HG02678 (cell line): ENCODE measurements around the gene CDH13.

Experiments
- ATAC-seq: cut with Tn5 transposase; IDR thresholded peaks from one replicate; pipeline ENCODE4 v1.9.1; 2021; ENCODE audit warnings: mild to moderate bottlenecking, moderate library complexity; ENCODE audit not compliant: unreplicated experiment

CDH13 gene

DNA sequence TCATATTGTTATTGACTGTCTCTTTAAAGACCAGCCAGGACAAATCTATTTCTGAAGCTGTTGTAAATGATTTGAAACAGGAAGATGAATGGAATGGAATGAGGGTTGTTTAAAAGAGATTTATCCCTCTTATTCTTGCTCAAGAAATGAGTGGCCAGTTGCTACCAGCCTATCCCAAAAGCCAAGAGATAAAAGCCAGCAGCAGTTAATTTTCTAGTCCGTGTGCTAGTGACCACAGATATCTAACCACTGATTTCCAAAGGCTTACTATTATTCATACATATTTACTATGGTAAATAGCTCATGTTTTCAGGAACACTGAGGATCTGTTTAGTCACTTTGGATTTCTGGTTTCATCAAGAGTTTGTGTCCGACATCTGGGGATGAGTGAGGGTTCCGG is 105.7 kb downstream of the CDH13 start:
- ATAC-seq: no peak

DNA sequence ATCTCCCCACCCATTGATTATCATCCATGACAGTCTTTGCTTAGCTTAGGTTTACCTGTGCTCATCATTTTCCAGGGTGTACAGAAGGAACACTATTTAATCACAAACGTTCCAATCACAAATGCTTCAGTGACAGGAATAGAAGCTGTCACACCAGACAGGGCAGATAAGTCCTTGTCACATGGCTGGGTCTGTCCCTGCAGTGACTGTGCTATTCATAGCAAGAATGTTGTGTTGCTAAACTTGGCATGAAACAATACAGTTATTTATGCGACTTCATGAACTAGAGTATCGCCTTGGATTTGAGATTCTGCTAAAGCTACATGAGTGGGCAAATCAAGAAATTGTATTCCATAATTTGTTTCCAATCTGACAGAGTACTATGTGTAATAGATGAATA is 108.4 kb downstream of the CDH13 start:
- no peak for ATAC-seq

DNA sequence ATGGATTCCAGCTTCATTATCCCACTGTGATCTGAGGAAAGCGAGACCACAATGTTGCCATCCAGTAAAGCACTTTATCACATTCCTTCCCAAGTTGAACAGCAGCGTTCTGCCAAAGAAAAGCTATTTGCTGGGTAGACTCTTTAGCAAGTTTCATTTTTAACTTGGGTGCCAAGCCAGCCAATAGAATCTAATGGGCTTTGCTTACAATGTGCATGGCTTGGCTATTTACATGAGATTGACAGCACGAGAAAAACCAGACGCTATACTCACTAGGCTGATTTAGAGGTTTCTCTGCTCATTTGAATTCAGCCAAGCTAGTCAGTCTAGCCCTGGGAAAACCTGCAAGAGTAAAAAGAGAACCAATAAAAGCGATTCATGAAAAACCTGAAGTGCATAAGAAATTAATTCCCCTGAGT is 108.9 kb downstream of the CDH13 start:
- ATAC-seq: no peak

DNA sequence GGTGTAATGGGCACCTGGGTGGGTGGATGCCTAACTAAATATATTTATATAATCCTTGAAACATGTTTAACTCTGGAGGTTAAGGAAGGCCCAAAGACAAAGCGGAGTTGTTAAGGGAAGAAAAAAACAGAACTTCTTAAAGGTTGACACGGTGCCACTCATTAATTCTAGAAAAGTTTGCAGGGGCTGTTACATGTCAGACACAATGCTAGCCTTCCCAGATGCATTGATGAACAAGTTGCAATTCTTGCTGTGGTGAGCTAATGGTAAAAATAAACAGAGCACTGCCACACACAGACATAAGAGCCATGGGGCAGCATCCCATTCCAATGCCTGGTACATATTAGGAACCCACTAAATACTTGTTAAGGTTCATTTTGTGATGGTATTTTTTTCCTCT is 109.5 kb downstream of the CDH13 start:
- no peak for ATAC-seq

DNA sequence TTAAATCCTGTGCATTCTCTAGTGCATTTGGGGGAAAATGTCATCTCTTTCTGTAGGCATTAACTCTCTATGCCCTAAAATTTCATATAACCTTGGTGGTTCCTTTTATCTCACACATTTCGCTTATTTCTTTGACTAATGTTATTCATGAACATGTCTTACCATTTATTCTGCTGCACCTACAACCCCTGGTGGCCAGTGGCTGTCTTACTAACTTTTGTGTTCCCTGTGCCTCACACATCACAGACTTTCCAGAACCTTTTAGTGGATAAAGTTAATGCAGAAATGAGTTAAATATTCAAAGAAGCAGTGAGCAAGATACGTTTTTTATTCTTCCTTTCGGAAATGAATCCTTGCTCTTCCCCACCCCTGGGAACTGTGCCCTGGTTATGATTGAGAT is 111.9 kb downstream of the CDH13 start:
- no peak for ATAC-seq

DNA sequence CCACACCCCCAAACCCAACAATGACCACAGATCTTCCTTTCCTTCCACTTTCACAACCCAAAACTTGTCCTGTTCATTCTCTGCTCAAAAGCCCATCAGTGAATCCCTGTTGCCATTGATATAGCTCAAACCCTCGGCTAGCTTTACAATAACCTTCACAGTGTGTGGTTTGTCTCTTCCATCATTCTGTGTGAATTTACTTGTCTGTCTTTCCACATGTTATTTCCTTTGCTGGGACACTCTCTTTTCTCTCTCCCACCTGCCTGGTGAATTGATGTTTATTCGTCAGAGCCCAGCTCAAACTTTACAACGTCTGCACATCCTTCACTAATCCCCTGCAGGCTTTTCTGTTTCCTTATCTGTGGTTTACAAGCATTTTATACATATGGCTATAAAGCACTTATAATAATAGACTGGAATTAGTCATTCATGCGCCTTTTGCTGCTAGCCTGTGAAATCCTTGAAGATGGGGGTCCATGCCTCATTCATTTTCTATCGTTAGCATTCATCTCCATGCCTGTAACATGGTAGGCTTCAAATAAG is 114.4 kb downstream of the CDH13 start:
- no peak for ATAC-seq

DNA sequence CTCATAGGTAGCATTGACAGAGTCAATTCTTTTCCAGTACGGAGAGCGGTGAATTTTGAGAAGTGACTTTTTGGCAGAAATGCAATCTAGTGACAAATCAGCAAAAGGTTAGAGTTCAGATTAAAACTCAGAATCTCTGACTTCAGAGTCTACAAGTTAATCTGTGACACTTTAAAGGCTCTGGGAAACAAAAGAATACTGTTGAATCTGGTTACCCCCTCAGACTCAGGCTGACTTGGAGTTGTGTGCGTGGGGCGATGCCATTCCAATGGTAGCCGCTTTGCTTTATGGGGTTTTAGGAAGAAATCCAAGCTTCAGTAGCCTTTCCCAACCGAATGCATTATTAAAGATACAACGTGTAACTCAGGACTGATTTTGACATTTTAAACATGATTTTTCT is 118.2 kb downstream of the CDH13 start:
- ATAC-seq: no peak

DNA sequence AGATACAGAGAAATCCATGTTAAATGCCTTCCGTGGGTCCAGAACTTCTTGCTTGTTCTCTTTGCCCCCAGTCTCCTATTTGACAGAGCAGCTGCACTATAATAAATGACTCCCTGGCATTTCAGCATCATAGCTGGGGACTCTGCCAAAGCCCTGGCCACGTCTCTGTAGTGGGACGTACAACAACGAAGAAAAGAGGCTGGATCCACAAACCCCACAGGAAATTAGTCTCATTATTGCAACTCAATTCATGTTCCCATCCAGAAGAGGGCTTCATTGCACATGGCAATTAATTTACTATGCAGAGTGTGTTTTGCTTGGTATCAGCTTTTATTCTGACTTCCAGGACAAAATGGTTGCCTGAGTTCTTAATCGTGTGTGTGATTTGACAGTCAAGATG is 121.3 kb downstream of the CDH13 start:
- ATAC-seq: no peak

DNA sequence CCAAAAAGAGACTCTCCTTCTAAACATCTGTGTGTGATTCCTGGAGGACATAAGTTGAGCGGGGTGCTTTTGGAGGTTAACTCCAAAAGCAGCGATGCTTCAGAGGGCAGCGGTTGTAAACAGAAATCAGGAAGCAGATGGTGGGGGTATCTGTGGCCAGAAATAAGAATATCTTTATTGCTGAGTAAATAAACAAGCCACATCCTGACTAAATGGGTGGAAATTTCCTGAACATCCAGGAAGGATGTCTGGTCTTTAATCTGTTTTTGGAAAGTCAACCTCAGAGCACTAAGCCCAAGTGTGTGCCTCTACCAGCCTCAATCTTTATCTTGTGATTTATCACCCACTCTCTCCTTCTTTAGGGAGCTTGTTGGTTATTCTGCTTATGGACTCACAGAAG is 123.3 kb downstream of the CDH13 start:
- no peak for ATAC-seq

DNA sequence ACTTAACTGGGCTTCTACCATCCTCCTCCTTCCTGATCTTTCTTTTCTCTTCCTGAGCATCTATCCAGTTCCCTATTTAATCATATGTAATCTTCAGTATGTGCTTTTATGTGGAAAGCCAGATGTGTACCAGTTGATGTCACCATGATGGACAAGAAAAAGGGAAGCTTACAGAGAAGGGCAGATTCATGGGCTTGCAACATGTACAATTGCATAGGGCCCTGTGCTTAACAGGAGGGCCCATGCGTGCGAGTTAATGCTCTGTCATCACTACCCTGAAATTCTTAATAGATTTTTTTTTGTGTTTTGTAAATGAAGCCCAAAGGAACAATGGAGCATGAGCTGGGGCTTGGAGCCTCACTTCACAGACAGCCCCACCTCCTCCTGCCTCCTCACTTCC is 124.3 kb downstream of the CDH13 start:
- ATAC-seq: no peak

DNA sequence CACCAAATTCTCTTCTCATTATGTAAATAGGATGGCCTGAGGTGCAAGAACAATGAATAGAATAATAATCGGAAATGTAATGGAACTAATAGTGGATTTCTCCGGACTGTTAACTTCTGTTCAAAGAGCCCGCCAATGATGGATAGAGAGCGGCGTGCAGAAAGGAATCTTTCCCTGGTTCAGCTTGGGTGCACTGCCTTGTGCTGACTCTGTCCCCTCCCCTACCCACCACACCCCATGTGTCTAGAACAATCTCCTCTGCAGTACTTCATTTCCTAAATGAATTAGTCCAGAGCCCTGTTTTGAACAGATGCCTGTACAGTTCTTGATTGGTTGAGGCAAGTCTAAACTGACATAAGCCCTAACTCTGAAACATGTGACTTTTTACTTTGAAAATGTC is 125.4 kb downstream of the CDH13 start:
- ATAC-seq: no peak

DNA sequence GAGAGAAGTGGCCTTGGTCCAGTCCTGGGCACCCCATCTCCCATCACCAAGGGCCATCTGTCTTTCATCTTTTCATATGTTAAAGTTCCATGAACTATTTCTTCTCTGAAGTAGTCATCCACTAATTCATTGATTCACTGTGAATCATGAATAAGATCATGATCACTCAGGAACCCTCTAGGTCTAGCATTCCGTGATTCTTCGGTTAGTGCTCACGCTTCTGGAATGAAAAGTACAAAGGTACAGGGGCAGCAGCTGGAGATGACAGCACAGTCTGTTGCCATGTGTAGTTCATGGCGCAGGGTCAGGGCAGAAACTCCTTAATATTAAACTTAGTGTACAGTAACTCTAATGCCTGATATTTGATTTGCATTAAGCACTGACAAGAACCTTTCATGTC is 127.1 kb downstream of the CDH13 start:
- no peak for ATAC-seq

DNA sequence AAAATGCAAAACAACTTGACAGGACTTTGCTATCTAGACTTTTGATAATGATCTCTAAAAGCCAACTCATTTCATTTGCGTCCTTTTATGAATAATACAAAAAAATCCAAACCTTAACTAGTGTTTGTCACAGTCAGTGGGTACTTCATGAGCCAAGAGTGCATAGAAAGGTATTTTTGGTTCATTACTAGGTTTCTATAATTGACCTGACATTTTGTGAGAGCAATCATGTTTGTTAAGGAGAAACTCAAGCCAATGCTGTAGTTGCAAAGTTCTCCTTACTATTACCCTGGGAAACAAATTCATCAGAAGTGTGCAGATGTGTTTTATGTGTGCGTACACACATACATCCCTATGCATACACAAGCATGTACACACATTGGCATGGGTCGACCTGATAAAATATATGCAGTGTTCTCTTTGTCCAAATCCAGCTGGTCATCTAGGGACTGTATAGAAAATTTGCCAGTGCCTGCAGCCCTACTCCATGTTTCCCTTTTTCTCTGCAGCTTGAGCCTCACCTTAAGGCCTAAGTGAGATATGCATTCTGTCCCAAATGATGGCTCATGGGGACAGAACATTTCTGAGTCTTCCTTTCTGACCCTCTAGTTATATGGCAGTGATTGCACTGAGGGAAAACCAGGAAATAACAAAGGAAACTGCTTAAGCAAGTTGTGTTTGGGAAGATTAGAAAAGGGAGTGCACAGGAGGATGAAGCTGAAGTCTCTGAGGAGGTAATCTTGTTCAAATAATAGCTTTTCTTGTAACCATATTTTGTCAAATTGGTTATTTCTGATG is 128.1 kb downstream of the CDH13 start:
- no peak for ATAC-seq

DNA sequence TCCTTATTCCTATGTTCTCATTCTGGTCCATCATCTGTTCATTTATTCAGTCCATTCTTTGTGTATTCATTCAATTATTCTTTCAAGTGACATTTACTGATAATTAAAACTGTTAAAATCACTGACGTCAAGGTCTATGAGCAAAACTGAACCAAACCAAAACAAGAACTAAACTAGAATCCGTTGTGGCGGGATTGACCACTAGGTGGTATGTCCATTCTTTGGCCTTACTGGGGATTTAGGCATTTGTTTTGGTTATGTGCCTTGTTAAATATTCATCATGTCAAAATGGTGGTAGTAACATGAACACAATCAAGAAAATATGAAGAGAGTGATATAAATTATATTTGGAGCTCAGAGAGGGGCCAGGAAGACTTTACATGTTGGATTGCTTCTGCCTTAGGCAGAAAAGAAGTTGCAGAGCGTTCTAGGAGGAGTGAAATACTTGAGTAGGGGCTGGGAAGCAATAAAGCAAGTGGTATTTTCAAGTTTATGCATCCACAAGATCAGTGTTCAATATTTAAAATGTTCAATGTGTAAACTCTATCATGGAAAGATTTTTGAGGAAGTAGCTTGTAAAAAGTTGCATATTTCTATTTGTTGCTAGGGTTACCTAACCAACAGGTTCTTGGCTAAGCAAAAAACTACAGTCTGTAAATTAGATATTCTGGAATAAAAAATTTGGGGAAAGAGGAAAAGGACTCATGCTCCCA is 129.0 kb downstream of the CDH13 start:
- no peak for ATAC-seq

DNA sequence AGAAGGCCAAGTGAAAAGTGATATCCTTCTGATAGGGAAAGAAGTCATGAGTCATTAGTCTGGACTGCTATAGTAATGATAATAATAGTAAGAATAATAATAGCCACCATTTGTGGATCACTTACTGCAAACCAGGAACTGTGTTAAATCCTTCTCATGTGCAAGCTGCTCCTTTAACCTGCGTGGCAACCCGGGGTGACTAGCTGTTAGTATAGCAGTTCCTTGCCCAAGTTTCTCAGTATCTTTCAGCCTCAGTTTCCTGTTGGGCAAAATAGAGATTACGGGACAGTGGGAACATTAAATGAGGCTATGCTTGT is 129.5 kb downstream of the CDH13 start:
- no peak for ATAC-seq

DNA sequence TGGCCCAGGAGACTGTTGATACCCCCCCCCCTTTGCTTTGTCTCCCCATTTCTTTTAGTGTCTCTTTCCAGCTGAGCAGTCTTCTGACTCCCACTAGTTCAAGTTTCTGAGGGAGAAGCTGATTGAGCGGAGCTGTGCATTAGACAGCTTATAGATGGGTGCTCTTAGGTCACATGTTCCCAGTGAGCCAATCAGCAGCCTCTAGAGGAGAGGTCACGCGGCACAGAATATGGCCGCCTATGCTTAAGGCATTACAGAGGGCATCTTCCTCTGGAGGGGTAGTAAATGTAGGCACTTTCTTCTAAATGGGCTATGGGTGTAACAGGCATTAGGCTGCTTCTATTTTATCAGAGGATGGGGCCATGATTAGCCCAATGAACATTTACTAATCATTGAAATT is 131.6 kb downstream of the CDH13 start:
- ATAC-seq: no peak

DNA sequence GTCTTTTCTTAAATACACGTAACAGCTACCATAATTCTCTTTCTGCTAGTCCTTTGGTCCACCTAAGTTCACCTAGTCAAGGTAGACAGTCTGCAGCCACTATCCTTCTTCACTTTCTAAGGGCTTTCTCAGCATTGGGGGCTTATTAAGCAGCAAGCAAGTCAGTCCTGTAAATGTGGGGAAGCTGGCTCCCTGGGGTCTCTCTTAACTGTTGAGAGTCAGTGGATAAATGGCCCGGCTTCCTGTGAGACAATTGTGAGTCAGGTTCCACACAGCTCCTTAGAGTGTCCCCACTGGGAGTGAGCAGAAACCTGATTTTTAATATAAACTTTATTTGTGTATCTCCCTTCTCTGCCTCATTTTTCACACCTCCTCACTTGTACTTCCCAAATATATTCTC is 132.1 kb downstream of the CDH13 start:
- ATAC-seq: no peak

DNA sequence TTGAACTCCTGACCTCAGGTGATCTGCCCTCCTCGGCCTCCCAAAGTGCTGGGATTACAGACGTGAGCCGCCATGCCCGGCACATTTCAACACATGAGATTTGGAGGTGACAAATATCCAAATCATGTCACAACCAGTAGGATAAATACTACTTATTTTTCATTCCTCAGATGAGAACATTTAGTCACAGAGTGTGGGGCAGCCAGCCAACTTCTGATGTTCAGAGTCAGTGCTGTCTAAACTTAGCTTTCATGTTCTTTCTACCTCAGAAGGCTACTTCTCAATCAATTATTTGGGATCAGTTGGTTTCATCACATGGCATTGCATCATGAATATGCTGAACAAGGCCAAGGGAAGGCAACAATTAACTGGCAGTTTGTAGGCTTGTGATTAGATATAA is 134.5 kb downstream of the CDH13 start:
- ATAC-seq: no peak

DNA sequence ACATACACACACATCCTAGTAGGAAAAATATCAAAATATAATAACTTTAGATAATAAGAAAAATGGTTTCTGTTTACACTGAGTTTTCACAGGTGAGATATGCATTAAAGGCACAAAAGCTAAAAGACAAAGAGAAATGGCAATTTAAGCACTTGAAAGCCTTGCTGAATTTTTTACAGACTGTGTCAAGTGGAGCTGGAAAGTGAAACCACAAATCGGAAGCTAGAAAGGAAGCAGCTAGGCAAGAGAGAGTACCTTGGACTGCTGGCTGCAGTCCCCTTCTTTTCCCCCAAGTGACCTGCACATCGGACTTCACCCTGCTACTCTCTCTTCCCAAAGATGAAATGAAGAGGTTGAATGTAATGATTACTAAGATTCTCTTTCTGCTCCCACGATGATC is 135.1 kb downstream of the CDH13 start:
- no peak for ATAC-seq

DNA sequence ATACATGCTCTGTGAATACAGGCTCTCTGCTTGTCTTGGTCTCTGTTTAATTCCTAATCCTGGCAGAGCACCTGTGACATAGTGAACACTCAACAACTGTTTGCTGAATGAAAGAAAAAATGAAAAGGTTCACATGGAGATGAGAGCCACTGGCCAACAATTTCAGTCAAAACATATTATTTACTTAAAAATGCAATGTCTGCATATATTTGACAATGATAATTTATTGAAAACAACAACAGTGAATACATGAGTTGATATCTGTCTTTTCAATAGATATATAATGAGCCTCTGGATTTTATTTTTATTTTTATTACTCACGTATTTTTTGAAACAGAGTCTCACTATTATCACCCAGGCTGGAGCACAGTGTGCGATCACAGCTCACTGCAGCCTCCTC is 136.6 kb downstream of the CDH13 start:
- ATAC-seq: no peak

DNA sequence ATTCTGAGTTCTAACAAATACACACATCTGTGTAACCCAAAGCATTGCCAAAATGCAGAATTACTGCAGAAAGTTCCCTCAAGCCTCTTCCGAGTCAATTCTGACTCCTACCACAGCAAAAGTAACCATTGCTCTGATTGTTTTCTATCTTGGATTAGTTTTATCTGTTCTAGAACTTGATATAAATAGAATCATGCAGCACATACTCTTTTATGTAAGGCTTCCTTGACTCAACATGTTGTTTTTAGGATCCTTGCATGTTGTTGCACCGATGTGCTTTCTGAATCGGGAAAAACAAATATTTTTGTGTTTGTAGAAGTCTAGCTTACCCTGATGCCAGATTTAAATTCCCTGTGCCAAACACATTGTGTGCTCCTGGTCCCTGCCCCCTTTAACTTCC is 140.4 kb downstream of the CDH13 start:
- ATAC-seq: no peak

DNA sequence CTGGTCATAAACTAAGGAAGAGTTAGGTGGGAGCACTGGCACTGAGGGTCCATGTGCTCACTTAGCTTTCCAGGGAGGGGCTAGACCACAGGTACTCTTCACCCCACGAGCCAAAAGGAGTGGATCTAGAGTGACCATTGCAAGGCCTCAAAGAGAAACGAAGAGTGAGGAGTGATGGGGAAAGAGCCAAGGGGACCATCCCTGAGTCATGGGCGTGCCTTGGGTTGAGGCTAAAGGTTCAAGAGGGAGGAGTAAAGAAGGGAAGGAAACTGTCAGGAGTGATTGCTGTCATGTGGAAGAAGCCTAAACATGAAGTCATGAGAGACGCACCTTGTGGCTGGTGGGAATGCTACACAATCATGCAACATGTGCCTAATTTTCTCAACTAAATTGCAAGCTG is 141.0 kb downstream of the CDH13 start:
- no peak for ATAC-seq

DNA sequence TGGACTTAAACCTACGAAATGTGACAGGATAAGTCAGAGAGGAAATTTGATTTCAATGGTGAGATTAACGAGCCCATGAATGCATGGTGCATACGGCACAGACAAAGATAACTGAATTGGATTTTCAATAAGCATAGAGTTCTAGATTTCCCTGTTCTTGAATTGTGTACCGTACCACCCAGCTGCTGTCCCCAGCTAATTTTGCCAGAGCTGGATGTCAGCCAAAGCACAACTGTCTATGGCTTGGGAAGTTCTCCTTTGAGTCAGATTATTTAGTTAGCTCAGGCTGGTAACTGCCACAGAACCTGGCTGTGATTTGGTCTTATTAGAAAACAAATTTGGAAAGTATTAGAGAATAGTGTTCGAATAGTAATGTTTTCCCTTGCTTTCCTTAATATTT is 143.1 kb downstream of the CDH13 start:
- ATAC-seq: no peak
